ENCODE results near the gene KLF15. TPM values are rescaled to one million over a fixed set of nuclear protein-coding genes. Genes with fewer than 3 reads are reported as not detected.

The KLF15 gene
- polyA plus RNA-seq, 1 donor (not counting 4 experiments of a cell fraction or from before 2014, with no cell fraction given): 0.03 TPM

- Histone ChIP-seq H3K4me2 (ENCODE audit: control insufficient read depth, extremely low read depth, insufficient read depth, low read depth, low read length) (peak overlapping the region; percentile 6), H3K9ac (ENCODE audit: control insufficient read depth, extremely low read depth, insufficient read depth, low read length) (no peak overlapping the region), H4K20me1 (ENCODE audit: control insufficient read depth, extremely low read depth, insufficient read depth, low read length) (no peaks in the 10 kb centered on the region), H3K4me1 (ENCODE audit: control insufficient read depth, extremely low read depth, insufficient read depth, low read length) (peaks cover 13% of the 10 kb centered on the region), H3K36me3 (ENCODE audit: control insufficient read depth in 2 of 2, extremely low read depth in 1 of 2, insufficient read depth in 2 of 2, low read length in 2 of 2) (no peaks in the 10 kb centered on the region), H3K27ac (ENCODE audit: control insufficient read depth, insufficient read depth, low read length) (no peak overlapping the region), H3K4me3 (ENCODE audit: control insufficient read depth in 2 of 3, extremely low read depth in 1 of 3, insufficient read depth in 2 of 3, low read depth in 1 of 3, low read length in 3 of 3) (no peak overlapping the region), H3K9me3 (ENCODE audit: control insufficient read depth, low read depth, low read length) (no peaks in the 10 kb centered on the region), H3K9me1 (ENCODE audit: control insufficient read depth, extremely low read depth, insufficient read depth, low read length) (no peaks in the 10 kb centered on the region), H3K79me2 (ENCODE audit: control insufficient read depth, insufficient read depth, low read length) (no peaks in the 10 kb centered on the region), H2AFZ (ENCODE audit: control insufficient read depth, low read length) (peak overlapping the region; percentile 71), H3K27me3 (ENCODE audit: control insufficient read depth, extremely low read depth, insufficient read depth, low read length) (no peaks in the 10 kb centered on the region)
- dilution Hi-C loops (cut with MboI; ENCODE audit: extremely low pct_ligation_motif_present, low sequenced_read_pairs): no loop called here
- FAIRE-seq (peak; percentile 49), DNase-seq (ENCODE audit: low read depth, low spot score) (no peak)
- no peak for TF ChIP-seq EZH2 (IDR thresholded peaks at IDR 0.05; ENCODE audit: low read length)
- no peak for TF ChIP-seq CTCF (optimal IDR thresholded peaks at IDR 0.05 in 1 of 3, IDR thresholded peaks at IDR 0.05 in 1 of 3, conservative IDR thresholded peaks at IDR 0.05 in 1 of 3; ENCODE audit: extremely low read depth in 1 of 3, insufficient read depth in 2 of 3, low read length in 3 of 3)
Measured at GRCh38 chr3:126305427-126305826, 51.8 kb downstream of the KLF15 start.

- H3K27ac ChIP-seq (ENCODE audit: control insufficient read depth, insufficient read depth, low read length): peak overlapping the region; percentile 50
- H3K9me1 ChIP-seq (ENCODE audit: control insufficient read depth, extremely low read depth, insufficient read depth, low read length): no peaks in the 10 kb centered on the region
- FAIRE-seq: peak; percentile 83
- H3K79me2 ChIP-seq (ENCODE audit: control insufficient read depth, insufficient read depth, low read length): no peaks in the 10 kb centered on the region
- dilution Hi-C loops (cut with MboI; ENCODE audit: extremely low pct_ligation_motif_present, low sequenced_read_pairs): no loop called here
- no peaks in the 10 kb centered on the region for H4K20me1 ChIP-seq (ENCODE audit: control insufficient read depth, extremely low read depth, insufficient read depth, low read length)
- no peak overlapping the region for H3K4me3 ChIP-seq (ENCODE audit: control insufficient read depth in 2 of 3, extremely low read depth in 1 of 3, insufficient read depth in 2 of 3, low read depth in 1 of 3, low read length in 3 of 3)
- H3K4me2 ChIP-seq (ENCODE audit: control insufficient read depth, extremely low read depth, insufficient read depth, low read depth, low read length): peak overlapping the region; percentile 6
- TF ChIP-seq EZH2 (IDR thresholded peaks at IDR 0.05; ENCODE audit: low read length) (no peak), CTCF (optimal IDR thresholded peaks at IDR 0.05 in 1 of 3, IDR thresholded peaks at IDR 0.05 in 1 of 3, conservative IDR thresholded peaks at IDR 0.05 in 1 of 3; ENCODE audit: extremely low read depth in 1 of 3, insufficient read depth in 2 of 3, low read length in 3 of 3) (no peak)
- peaks cover 13% of the 10 kb centered on the region for H3K4me1 ChIP-seq (ENCODE audit: control insufficient read depth, extremely low read depth, insufficient read depth, low read length)
- no peak overlapping the region for H3K9ac ChIP-seq (ENCODE audit: control insufficient read depth, extremely low read depth, insufficient read depth, low read length)
- H3K27me3 ChIP-seq (ENCODE audit: control insufficient read depth, extremely low read depth, insufficient read depth, low read length): no peaks in the 10 kb centered on the region
- H3K9me3 ChIP-seq (ENCODE audit: control insufficient read depth, low read depth, low read length): no peaks in the 10 kb centered on the region
- no peaks in the 10 kb centered on the region for H3K36me3 ChIP-seq (ENCODE audit: control insufficient read depth in 2 of 2, extremely low read depth in 1 of 2, insufficient read depth in 2 of 2, low read length in 2 of 2)
- H2AFZ ChIP-seq (ENCODE audit: control insufficient read depth, low read length): peak overlapping the region; percentile 18
- DNase-seq (ENCODE audit: low read depth, low spot score): peak; percentile 53
Measured at GRCh38 chr3:126304704-126305103, 52.5 kb downstream of the KLF15 start.
